Caco-2 (cell line): ENCODE results near the gene INTS6. TPM values are rescaled to one million over a fixed set of nuclear protein-coding genes. Genes with fewer than 3 reads are reported as not detected.

Experiments
- BruUV-seq: library from RNA; stranded (reverse); fragments of 400-500 nt; replicated peaks from 2 replicates; lab custom pipeline; 2021; lab: Mats Ljungman, UMichigan
- CTCF ChIA-PET: fragments of 300-600 bp; sonication (Branson Sonifier 250); formaldehyde crosslinking; loops from one replicate; lab custom pipeline; 2022; ENCODE audit warnings: antibody characterized with exemption; lab: Charles Lee
- POLR2A ChIA-PET: fragments of 300-600 bp; sonication (Branson Sonifier 250); formaldehyde crosslinking; loops from one replicate; lab custom pipeline; 2022; ENCODE audit warnings: antibody characterized with exemption; lab: Charles Lee
- DNase-seq, 2 experiments: peaks; one replicate each; pipeline versions ENCODE4 v3.0.0 to v3.0.0-alpha.2; 2020 to 2022
- H3K27me3 ChIP-seq: replicated peaks from 2 replicates; pipeline ENCODE4 v1.6.0; 2011; ENCODE audit warnings: low read length; ENCODE audit not compliant: control insufficient read depth, insufficient read depth
- H3K36me3 ChIP-seq: 2 replicates; pipeline ENCODE4 v1.5.1; 2011; ENCODE audit warnings: low read length; ENCODE audit not compliant: control insufficient read depth, insufficient read depth
- H3K4me1 ChIP-seq: fragments of 250-450 bp; sonication (Bioruptor Pico); 2 replicates; pipeline ENCODE4 v1.5.1; 2020; ENCODE audit warnings: mild to moderate bottlenecking
- H3K4me3 ChIP-seq: 2 replicates; pipeline ENCODE4 v1.5.1; 2011; ENCODE audit warnings: low read depth, mild to moderate bottlenecking, control low read depth, low read length
- H3K9me3 ChIP-seq: fragments of 250-450 bp; sonication (Bioruptor Pico); 2 replicates; pipeline ENCODE4 v1.5.1; 2020; ENCODE audit warnings: mild to moderate bottlenecking, moderate library complexity
- H3K27ac Mint-ChIP-seq: one replicate; pipeline ENCODE4 v1.8.0; 2022; ENCODE audit warnings: mixed read lengths; ENCODE audit not compliant: unreplicated experiment
- H3K27me3 Mint-ChIP-seq: one replicate; pipeline ENCODE4 v1.8.0; 2022; ENCODE audit warnings: mixed read lengths; ENCODE audit not compliant: insufficient read depth, unreplicated experiment
- H3K36me3 Mint-ChIP-seq: one replicate; pipeline ENCODE4 v1.8.0; 2022; ENCODE audit warnings: mild to moderate bottlenecking, mixed read lengths; ENCODE audit not compliant: insufficient read depth, unreplicated experiment
- H3K4me1 Mint-ChIP-seq: one replicate; pipeline ENCODE4 v1.8.0; 2022; ENCODE audit warnings: low read depth, mixed read lengths; ENCODE audit not compliant: unreplicated experiment
- H3K4me3 Mint-ChIP-seq: one replicate; pipeline ENCODE4 v1.8.0; 2022; ENCODE audit warnings: mild to moderate bottlenecking, moderate library complexity, mixed read lengths; ENCODE audit not compliant: unreplicated experiment
- H3K9me3 Mint-ChIP-seq: one replicate; pipeline ENCODE4 v1.8.0; 2022; ENCODE audit warnings: mixed read lengths; ENCODE audit not compliant: unreplicated experiment
- intact Hi-C: fragments of 100-400 bp; cut with micrococcal nuclease; formaldehyde crosslinking; loops from one replicate; pipeline ENCODE4 v1.10.0; 2022; ENCODE audit not compliant: unreplicated experiment
- total RNA-seq: library from RNA; stranded (reverse); gene quantifications from 2 replicates; pipeline ENCODE4 v1.2.3, GENCODE V29; 2022
- TF ChIP-seq, protein P1 (sequence below), 2 experiments: fragments of 200-600 bp in 1 of 2; IDR thresholded peaks; 1 replicate in 1 of 2; 2 replicates in 1 of 2; pipeline versions ENCODE4 v1.5.1 to v1.8.0; 2011 to 2022; ENCODE audit warnings: antibody characterized with exemption in 1 of 2, control low read depth in 1 of 2, inconsistent platforms in 1 of 2, low read depth in 1 of 2, low read length in 1 of 2, mild to moderate bottlenecking in 1 of 2, moderate library complexity in 1 of 2; ENCODE audit not compliant: insufficient read depth in 1 of 2, severe bottlenecking in 1 of 2, unreplicated experiment in 1 of 2

Gene INTS6
- total RNA-seq, 1 experiment from 2014 or later = 42.6 TPM

DNA sequence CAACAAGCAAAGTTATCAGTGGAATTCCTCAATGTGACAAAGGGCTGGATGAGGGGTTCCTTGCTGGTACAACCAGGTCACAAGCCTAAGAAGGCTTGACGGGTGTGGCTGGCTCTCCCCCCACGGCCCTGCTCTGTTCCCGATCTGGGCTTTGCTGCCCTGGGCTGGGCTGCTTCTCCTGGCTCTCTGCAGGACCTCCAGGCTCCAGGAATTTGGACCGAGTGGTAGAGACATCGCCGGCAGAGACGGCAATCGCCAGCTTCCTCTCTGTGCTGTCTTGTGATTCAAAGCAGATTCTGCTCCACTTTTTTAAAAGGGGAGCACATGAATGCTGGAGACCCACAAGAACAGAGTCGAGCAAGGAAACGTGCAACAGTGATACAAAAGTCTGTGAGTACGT lies 113.5 kb downstream of the INTS6 start, which contains the start of gene SERPINE3:
Gene SERPINE3 (plus strand): TSS at position 338 of the 400 bp plus-strand sequence. CDS start 1,401 bp downstream, outside the sequence.
- H3K36me3 Mint-ChIP-seq = peaks cover 8% of the 10 kb centered on the region
- intact Hi-C loops = no loop called here
- H3K36me3 ChIP-seq = no peaks in the 10 kb centered on the region
- H3K4me3 ChIP-seq = no peak within 1 kb of the TSS
- CTCF ChIA-PET = no interaction called here
- no peak within 1 kb of the TSS for H3K4me3 Mint-ChIP-seq
- TF ChIP-seq, protein P1, sequence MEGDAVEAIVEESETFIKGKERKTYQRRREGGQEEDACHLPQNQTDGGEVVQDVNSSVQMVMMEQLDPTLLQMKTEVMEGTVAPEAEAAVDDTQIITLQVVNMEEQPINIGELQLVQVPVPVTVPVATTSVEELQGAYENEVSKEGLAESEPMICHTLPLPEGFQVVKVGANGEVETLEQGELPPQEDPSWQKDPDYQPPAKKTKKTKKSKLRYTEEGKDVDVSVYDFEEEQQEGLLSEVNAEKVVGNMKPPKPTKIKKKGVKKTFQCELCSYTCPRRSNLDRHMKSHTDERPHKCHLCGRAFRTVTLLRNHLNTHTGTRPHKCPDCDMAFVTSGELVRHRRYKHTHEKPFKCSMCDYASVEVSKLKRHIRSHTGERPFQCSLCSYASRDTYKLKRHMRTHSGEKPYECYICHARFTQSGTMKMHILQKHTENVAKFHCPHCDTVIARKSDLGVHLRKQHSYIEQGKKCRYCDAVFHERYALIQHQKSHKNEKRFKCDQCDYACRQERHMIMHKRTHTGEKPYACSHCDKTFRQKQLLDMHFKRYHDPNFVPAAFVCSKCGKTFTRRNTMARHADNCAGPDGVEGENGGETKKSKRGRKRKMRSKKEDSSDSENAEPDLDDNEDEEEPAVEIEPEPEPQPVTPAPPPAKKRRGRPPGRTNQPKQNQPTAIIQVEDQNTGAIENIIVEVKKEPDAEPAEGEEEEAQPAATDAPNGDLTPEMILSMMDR (IDR thresholded peaks at IDR 0.05; ENCODE audit: insufficient read depth in 1 of 2, low read depth in 1 of 2, low read length in 1 of 2, severe bottlenecking in 1 of 2, unreplicated experiment in 1 of 2) = no peak
- H3K9me3 Mint-ChIP-seq = no peaks in the 10 kb centered on the region
- no peak within 1 kb of the TSS for H3K27ac Mint-ChIP-seq
- no peaks in the 10 kb centered on the region for H3K9me3 ChIP-seq
- H3K4me1 ChIP-seq = no peaks in the 10 kb centered on the region
- no peaks in the 10 kb centered on the region for H3K4me1 Mint-ChIP-seq
- POLR2A ChIA-PET = no interaction called here
- no peak for DNase-seq
- no peaks in the 10 kb centered on the region for H3K27me3 ChIP-seq
- BruUV-seq = no TSS peak
- no peaks in the 10 kb centered on the region for H3K27me3 Mint-ChIP-seq

GRCh38 chr13:51336746-51337145 lies 116.1 kb downstream of the INTS6 start:
- POLR2A ChIA-PET = no interaction called here
- Mint-ChIP-seq H3K27me3 (no peaks in the 10 kb centered on the region), H3K4me1 (no peaks in the 10 kb centered on the region), H3K9me3 (no peaks in the 10 kb centered on the region), H3K27ac (no peak overlapping the region), H3K4me3 (no peak overlapping the region), H3K36me3 (peaks cover 8% of the 10 kb centered on the region)
- CTCF ChIA-PET = no interaction called here
- TF ChIP-seq, protein P1 (IDR thresholded peaks at IDR 0.05; ENCODE audit: insufficient read depth in 1 of 2, low read depth in 1 of 2, low read length in 1 of 2, severe bottlenecking in 1 of 2, unreplicated experiment in 1 of 2) = no peak
- intact Hi-C loops = no loop called here
- DNase-seq = no peak
- H3K36me3 ChIP-seq = no peaks in the 10 kb centered on the region
- no peaks in the 10 kb centered on the region for H3K9me3 ChIP-seq
- no TSS peak for BruUV-seq
- H3K4me3 ChIP-seq = no peak overlapping the region
- no peaks in the 10 kb centered on the region for H3K4me1 ChIP-seq
- H3K27me3 ChIP-seq = no peaks in the 10 kb centered on the region

GRCh38 chr13:51333826-51334225 lies 119.0 kb downstream of the INTS6 start:
- no TSS peak for BruUV-seq
- Histone ChIP-seq H3K9me3 (no peaks in the 10 kb centered on the region), H3K4me3 (no peak overlapping the region), H3K36me3 (no peaks in the 10 kb centered on the region), H3K27me3 (no peaks in the 10 kb centered on the region), H3K4me1 (no peaks in the 10 kb centered on the region)
- Mint-ChIP-seq H3K27ac (no peak overlapping the region), H3K4me3 (no peak overlapping the region), H3K9me3 (no peaks in the 10 kb centered on the region), H3K27me3 (no peaks in the 10 kb centered on the region), H3K36me3 (no peaks in the 10 kb centered on the region), H3K4me1 (no peaks in the 10 kb centered on the region)
- TF ChIP-seq, protein P1 (IDR thresholded peaks at IDR 0.05; ENCODE audit: insufficient read depth in 1 of 2, low read depth in 1 of 2, low read length in 1 of 2, severe bottlenecking in 1 of 2, unreplicated experiment in 1 of 2) = no peak
- intact Hi-C loops = no loop called here
- CTCF ChIA-PET = no interaction called here
- POLR2A ChIA-PET = interaction anchor here (0.6 kb wide), 1 partner anchor 8 kb away, joined by 4 read pairs; no protein-coding TSS in a partner anchor
- DNase-seq = no peak
